K562 (cell line): ENCODE results near the gene RHBG.

Source experiments
- ARHGAP35 ChIP-seq: fragments of 450-650 bp; IDR thresholded peaks from 2 replicates; pipeline ENCODE4 v1.6.1; 2018; ENCODE audit not compliant: partially characterized antibody
- BDP1 ChIP-seq: IDR thresholded peaks from 3 replicates; pipeline ENCODE4 v1.6.1; 2011; ENCODE audit not compliant: insufficient read length, insufficient read depth
- CTCF ChIP-seq, 3 experiments: IDR thresholded peaks in 2 of 3; conservative IDR thresholded peaks in 1 of 3; 2 replicates each; pipeline ENCODE4 v1.5.1; 2011 to 2012; ENCODE audit warnings: low read length in 3 of 3, mild to moderate bottlenecking in 3 of 3, control low read depth in 2 of 3, improper control_type of control experiment in 1 of 3, inconsistent platforms in 1 of 3, low read depth in 1 of 3, mixed read lengths in 1 of 3, moderate library complexity in 1 of 3; ENCODE audit not compliant: insufficient read depth in 2 of 3
- EGR1 ChIP-seq: fragments of 450-650 bp; conservative IDR thresholded peaks from 2 replicates; pipeline ENCODE4 v1.6.1; 2017; ENCODE audit warnings: mild to moderate bottlenecking
- EP300 ChIP-seq: IDR thresholded peaks from 2 replicates; pipeline ENCODE4 v1.6.1; 2012; ENCODE audit warnings: low read length, improper control_type of control experiment
- ZNF274 ChIP-seq: IDR thresholded peaks from 2 replicates; pipeline ENCODE4 v1.6.1; 2011; ENCODE audit warnings: low read depth, mild to moderate bottlenecking, low read length, moderate library complexity, borderline replicate concordance
- ZNF668 ChIP-seq: fragments of 250-450 bp; sonication (Bioruptor Pico); IDR thresholded peaks from 2 replicates; pipeline ENCODE4 v1.8.0; 2022; ENCODE audit warnings: mild to moderate bottlenecking, inconsistent platforms
- TF ChIP-seq, protein P1 (sequence below): fragments of 250-450 bp; sonication (Bioruptor Pico); IDR thresholded peaks from 2 replicates; pipeline ENCODE4 v1.5.0; 2020; ENCODE audit warnings: mild to moderate bottlenecking, borderline replicate concordance
- TF ChIP-seq, protein P2 (sequence below), 2 experiments: IDR thresholded peaks; 2 replicates each; pipeline ENCODE4 v1.6.1; 2011; ENCODE audit warnings: borderline replicate concordance in 1 of 2, control low read depth in 1 of 2, low read depth in 1 of 2, low read length in 1 of 2, mild to moderate bottlenecking in 1 of 2, mixed read lengths in 1 of 2, moderate library complexity in 1 of 2; ENCODE audit not compliant: insufficient read depth in 1 of 2, insufficient read length in 1 of 2, poor library complexity in 1 of 2, severe bottlenecking in 1 of 2; ENCODE audit errors: extremely low read depth in 1 of 2
- TF ChIP-seq, protein P3 (sequence below): sonication (generic); formaldehyde crosslinking; IDR thresholded peaks from 2 replicates; pipeline ENCODE4 v1.8.0; 2022; ENCODE audit warnings: mild to moderate bottlenecking, missing genetic modification reagents

DNA sequence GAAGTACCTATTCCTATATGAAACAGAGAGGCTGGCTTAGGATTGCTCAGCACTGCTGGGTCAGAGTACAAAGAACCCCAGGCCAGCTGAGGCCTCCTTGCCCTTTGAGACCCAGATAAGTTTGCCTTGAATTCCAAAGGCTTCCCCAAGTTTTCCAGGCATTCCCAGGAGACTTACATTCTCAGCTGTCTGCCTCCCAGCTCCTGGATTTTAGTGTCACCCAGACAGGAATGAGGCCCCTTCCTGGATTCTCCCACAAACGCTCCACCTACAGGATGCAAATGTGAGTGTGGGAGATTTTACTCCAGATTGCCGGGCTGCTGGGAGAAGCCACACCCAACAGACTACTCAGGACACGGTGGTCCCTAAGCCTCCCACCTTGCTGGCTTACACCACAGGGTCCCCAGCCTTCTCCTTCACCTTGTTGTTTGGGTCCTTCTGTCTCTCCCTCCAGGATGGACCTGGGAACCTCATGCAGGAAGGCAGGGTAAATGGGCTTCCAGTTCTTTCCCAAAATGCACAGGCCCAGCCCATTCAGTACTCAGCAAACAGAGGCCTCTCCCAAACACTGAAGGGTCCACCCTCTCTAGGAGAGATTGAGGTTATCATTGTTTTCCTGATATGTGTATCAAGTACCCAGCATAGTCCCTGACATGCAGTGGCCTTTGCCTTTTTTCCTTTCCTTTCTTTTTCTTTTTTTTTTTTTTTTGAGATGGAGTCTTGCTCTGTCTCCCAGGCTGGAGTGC is 10.6 kb downstream of the RHBG start:
- no peak for TF ChIP-seq ZNF668 (CRISPR knock-in tag)
- TF ChIP-seq, protein P1, sequence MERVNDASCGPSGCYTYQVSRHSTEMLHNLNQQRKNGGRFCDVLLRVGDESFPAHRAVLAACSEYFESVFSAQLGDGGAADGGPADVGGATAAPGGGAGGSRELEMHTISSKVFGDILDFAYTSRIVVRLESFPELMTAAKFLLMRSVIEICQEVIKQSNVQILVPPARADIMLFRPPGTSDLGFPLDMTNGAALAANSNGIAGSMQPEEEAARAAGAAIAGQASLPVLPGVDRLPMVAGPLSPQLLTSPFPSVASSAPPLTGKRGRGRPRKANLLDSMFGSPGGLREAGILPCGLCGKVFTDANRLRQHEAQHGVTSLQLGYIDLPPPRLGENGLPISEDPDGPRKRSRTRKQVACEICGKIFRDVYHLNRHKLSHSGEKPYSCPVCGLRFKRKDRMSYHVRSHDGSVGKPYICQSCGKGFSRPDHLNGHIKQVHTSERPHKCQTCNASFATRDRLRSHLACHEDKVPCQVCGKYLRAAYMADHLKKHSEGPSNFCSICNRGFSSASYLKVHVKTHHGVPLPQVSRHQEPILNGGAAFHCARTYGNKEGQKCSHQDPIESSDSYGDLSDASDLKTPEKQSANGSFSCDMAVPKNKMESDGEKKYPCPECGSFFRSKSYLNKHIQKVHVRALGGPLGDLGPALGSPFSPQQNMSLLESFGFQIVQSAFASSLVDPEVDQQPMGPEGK (CRISPR knock-in tag), result no peak
- no peak for TF ChIP-seq EGR1
- TF ChIP-seq EP300, result no peak
- TF ChIP-seq, protein P2, sequence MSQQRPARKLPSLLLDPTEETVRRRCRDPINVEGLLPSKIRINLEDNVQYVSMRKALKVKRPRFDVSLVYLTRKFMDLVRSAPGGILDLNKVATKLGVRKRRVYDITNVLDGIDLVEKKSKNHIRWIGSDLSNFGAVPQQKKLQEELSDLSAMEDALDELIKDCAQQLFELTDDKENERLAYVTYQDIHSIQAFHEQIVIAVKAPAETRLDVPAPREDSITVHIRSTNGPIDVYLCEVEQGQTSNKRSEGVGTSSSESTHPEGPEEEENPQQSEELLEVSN (IDR thresholded peaks at IDR 0.05; ENCODE audit: borderline replicate concordance in 1 of 2, extremely low read depth in 1 of 2, insufficient read depth in 1 of 2, insufficient read length in 1 of 2, low read depth in 1 of 2, low read length in 1 of 2, poor library complexity in 1 of 2, severe bottlenecking in 1 of 2), result no peak
- TF ChIP-seq, protein P3, sequence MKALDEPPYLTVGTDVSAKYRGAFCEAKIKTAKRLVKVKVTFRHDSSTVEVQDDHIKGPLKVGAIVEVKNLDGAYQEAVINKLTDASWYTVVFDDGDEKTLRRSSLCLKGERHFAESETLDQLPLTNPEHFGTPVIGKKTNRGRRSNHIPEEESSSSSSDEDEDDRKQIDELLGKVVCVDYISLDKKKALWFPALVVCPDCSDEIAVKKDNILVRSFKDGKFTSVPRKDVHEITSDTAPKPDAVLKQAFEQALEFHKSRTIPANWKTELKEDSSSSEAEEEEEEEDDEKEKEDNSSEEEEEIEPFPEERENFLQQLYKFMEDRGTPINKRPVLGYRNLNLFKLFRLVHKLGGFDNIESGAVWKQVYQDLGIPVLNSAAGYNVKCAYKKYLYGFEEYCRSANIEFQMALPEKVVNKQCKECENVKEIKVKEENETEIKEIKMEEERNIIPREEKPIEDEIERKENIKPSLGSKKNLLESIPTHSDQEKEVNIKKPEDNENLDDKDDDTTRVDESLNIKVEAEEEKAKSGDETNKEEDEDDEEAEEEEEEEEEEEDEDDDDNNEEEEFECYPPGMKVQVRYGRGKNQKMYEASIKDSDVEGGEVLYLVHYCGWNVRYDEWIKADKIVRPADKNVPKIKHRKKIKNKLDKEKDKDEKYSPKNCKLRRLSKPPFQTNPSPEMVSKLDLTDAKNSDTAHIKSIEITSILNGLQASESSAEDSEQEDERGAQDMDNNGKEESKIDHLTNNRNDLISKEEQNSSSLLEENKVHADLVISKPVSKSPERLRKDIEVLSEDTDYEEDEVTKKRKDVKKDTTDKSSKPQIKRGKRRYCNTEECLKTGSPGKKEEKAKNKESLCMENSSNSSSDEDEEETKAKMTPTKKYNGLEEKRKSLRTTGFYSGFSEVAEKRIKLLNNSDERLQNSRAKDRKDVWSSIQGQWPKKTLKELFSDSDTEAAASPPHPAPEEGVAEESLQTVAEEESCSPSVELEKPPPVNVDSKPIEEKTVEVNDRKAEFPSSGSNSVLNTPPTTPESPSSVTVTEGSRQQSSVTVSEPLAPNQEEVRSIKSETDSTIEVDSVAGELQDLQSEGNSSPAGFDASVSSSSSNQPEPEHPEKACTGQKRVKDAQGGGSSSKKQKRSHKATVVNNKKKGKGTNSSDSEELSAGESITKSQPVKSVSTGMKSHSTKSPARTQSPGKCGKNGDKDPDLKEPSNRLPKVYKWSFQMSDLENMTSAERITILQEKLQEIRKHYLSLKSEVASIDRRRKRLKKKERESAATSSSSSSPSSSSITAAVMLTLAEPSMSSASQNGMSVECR (CRISPR knock-in tag), result no peak
- no peak for TF ChIP-seq BDP1
- TF ChIP-seq ARHGAP35, result no peak
- TF ChIP-seq CTCF (IDR thresholded peaks at IDR 0.05 in 2 of 3, conservative IDR thresholded peaks at IDR 0.05 in 1 of 3; ENCODE audit: insufficient read depth in 2 of 3, low read depth in 1 of 3, low read length in 3 of 3), result peak in 1 of 3 experiments; percentile 30; a peak in 2 of 6 replicates
- TF ChIP-seq ZNF274, result no peak
